ENCODE data around the gene CCM2.

GRCh38 chr7:45050198-45050597 lies 50.2 kb downstream of the CCM2 start:
- TF ChIP-seq CTCF (IDR thresholded peaks at IDR 0.05) (no peak), POLR2A (IDR thresholded peaks at IDR 0.05) (no peak)
